Naive thymus-derived CD4-positive, alpha-beta T cell (primary cell): ENCODE measurements around the gene SMS. TPM values are rescaled to one million over a fixed set of nuclear protein-coding genes. Genes with fewer than 3 reads are reported as not detected.
"Not testable (repeated sequence)": the region's sequence is repeated elsewhere in the genome, so short reads cannot be mapped to it uniquely, and the experiment has no call there.

Experiments used
- ATAC-seq: fragments of 150-1000 bp; cut with Tn5 transposase; 2 replicates; pipeline ENCODE4 v1.10.0; 2021; ENCODE audit warnings: mild to moderate bottlenecking, moderate library complexity
- CTCF ChIA-PET: fragments of 350-600 bp; sonication (Branson Sonifier 250); formaldehyde crosslinking; loops from one replicate; lab custom pipeline; 2021; ENCODE audit warnings: antibody characterized with exemption; lab: Charles Lee
- POLR2A ChIA-PET: fragments of 350-600 bp; sonication (Branson Sonifier 250); formaldehyde crosslinking; loops from one replicate; lab custom pipeline; 2021; ENCODE audit warnings: antibody characterized with exemption, inconsistent platforms; lab: Charles Lee
- DNase-seq, 9 donors: peaks; one replicate each; pipeline versions ENCODE4 v3.0.0 to v3.0.0-alpha.2; 2020 to 2022; ENCODE audit warnings: mixed read lengths in 1 of 9
- H3K27ac ChIP-seq: one replicate; pipeline ENCODE4 v1.7.0; 2013; ENCODE audit warnings: mild to moderate bottlenecking, low read depth, low read length, moderate library complexity
- H3K27me3 ChIP-seq, 2 donors: one replicate each; pipeline ENCODE4 v1.7.0; 2013; ENCODE audit warnings: low read length in 2 of 2, mild to moderate bottlenecking in 2 of 2, moderate library complexity in 2 of 2; ENCODE audit not compliant: control insufficient read depth in 2 of 2, insufficient read depth in 2 of 2
- H3K36me3 ChIP-seq, 3 experiments: 1 replicate in 2 of 3; 2 replicates in 1 of 3; pipeline ENCODE4 v1.7.0; 2013; ENCODE audit warnings: low read length in 3 of 3, mild to moderate bottlenecking in 3 of 3, moderate library complexity in 1 of 3; ENCODE audit not compliant: insufficient read depth in 3 of 3, control insufficient read depth in 2 of 3
- H3K4me1 ChIP-seq, 2 donors: one replicate each; pipeline ENCODE4 v1.7.0; 2013; ENCODE audit warnings: low read length in 2 of 2, mild to moderate bottlenecking in 2 of 2, moderate library complexity in 1 of 2; ENCODE audit not compliant: control insufficient read depth in 2 of 2, insufficient read depth in 2 of 2
- H3K4me3 ChIP-seq: 2 replicates; pipeline ENCODE4 v1.7.0; 2013; ENCODE audit warnings: mild to moderate bottlenecking, low read length
- H3K9me3 ChIP-seq, 3 experiments: 1 replicate in 2 of 3; 2 replicates in 1 of 3; pipeline ENCODE4 v1.7.0; 2013; ENCODE audit warnings: low read length in 3 of 3; ENCODE audit not compliant: control insufficient read depth in 2 of 3
- H3K27ac Mint-ChIP-seq, 9 donors: one replicate each; pipeline ENCODE4 v1.8.0; 2020 to 2022; ENCODE audit warnings: mixed read lengths in 9 of 9, mild to moderate bottlenecking in 8 of 9, moderate library complexity in 5 of 9, inconsistent platforms in 2 of 9
- H3K27me3 Mint-ChIP-seq, 5 donors: one replicate each; pipeline ENCODE4 v1.8.0; 2021 to 2022; ENCODE audit warnings: mixed read lengths in 5 of 5, mild to moderate bottlenecking in 1 of 5
- H3K36me3 Mint-ChIP-seq, 5 donors: one replicate each; pipeline ENCODE4 v1.8.0; 2020 to 2022; ENCODE audit warnings: mixed read lengths in 5 of 5, mild to moderate bottlenecking in 3 of 5, inconsistent platforms in 1 of 5
- H3K4me1 Mint-ChIP-seq, 7 donors: one replicate each; pipeline ENCODE4 v1.8.0; 2020 to 2022; ENCODE audit warnings: mixed read lengths in 7 of 7, mild to moderate bottlenecking in 3 of 7, inconsistent platforms in 1 of 7
- H3K4me3 Mint-ChIP-seq, 10 donors: one replicate each; pipeline ENCODE4 v1.8.0; 2020 to 2022; ENCODE audit warnings: mild to moderate bottlenecking in 10 of 10, mixed read lengths in 10 of 10, moderate library complexity in 6 of 10, inconsistent platforms in 2 of 10
- H3K9me3 Mint-ChIP-seq, 11 donors: one replicate each; pipeline ENCODE4 v1.8.0; 2020 to 2022; ENCODE audit warnings: mixed read lengths in 11 of 11, mild to moderate bottlenecking in 4 of 11, inconsistent platforms in 1 of 11, moderate library complexity in 1 of 11
- intact Hi-C, 2 donors: fragments of 100-400 bp; cut with micrococcal nuclease; formaldehyde crosslinking; loops; one replicate each; pipeline ENCODE4 v1.15.1; 2023
- polyA plus RNA-seq, 2 donors: library from polyadenylated mRNA; unstranded; fragments of 300-500 nt; fragmentation: Illumina TruSeq; gene quantifications; one replicate each; pipeline ENCODE4 v1.2.3, GENCODE V29; 2021
- total RNA-seq, 6 experiments: library from RNA in 5 of 6; stranded (reverse) in 5 of 6; gene quantifications; 1 replicate in 5 of 6; 2 replicates in 1 of 6; pipeline ENCODE4 v1.2.3 and lab custom pipeline; 2021 to 2026

The SMS gene
- total and polyA plus RNA-seq, 7 experiments from 2014 or later, result 14.7 to 57.4 (median 20.4) TPM

GRCh38 chrX:21948897-21949578 is 8.5 kb downstream of the SMS start:
- H3K27ac ChIP-seq, result no peak overlapping the region
- Mint-ChIP-seq H3K36me3 (peaks cover 0 to 3% (median 0%) of the 10 kb centered on the region in 5 donors), H3K27me3 (no peaks in the 10 kb centered on the region), H3K4me3 (no peak overlapping the region), H3K4me1 (peaks cover 5 to 47% (median 27%) of the 10 kb centered on the region in 7 donors), H3K9me3 (no peaks in the 10 kb centered on the region), H3K27ac (no peak overlapping the region)
- H3K4me3 ChIP-seq, result no peak overlapping the region
- POLR2A ChIA-PET, result no interaction called here
- no peaks in the 10 kb centered on the region for H3K27me3 ChIP-seq
- intact Hi-C loops, result loop anchor here in 1 of 2 donors (10.0 kb wide), 1 partner anchor 1836 kb away; the partner anchor contains the start of gene SAT1
- H3K4me1 ChIP-seq, result peaks cover 0 to 8% of the 10 kb centered on the region in 2 donors
- CTCF ChIA-PET, result no interaction called here
- H3K9me3 ChIP-seq, result no peaks in the 10 kb centered on the region
- H3K36me3 ChIP-seq, result no peaks in the 10 kb centered on the region
- DNase-seq, result no peak
- ATAC-seq, result no peak

DNA sequence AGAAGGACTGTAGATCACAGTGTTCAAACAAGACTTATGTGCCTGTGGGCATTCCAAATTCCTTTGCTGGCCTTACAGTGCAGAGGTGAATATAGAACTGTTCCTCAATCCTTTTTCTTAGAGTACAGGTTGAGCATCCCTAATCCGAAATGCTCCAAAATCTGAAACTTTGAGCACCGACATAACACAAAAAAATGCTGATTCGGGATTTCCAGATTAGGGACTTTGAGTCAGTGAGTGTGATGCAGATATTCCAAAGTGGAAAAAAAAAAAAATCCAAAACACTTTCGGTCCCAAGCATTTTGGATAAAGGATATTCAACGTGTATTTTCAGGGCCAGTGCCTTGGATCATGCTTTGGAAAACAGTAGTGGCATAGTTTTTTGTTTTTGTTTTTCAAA is 9.2 kb downstream of the SMS start:
- Histone ChIP-seq H3K4me3 (no peak overlapping the region), H3K36me3 (no peaks in the 10 kb centered on the region), H3K27me3 (no peaks in the 10 kb centered on the region), H3K27ac (no peak overlapping the region), H3K4me1 (peaks cover 0 to 8% of the 10 kb centered on the region in 2 donors), H3K9me3 (no peaks in the 10 kb centered on the region)
- intact Hi-C loops, result loop anchor here in 1 of 2 donors (10.0 kb wide), 1 partner anchor 1835 kb away; the partner anchor contains the start of gene SAT1
- DNase-seq (no peak), ATAC-seq (no peak)
- Mint-ChIP-seq H3K27ac (no peak overlapping the region), H3K4me3 (no peak overlapping the region), H3K36me3 (peaks cover 0 to 3% (median 0%) of the 10 kb centered on the region in 5 donors), H3K27me3 (no peaks in the 10 kb centered on the region), H3K4me1 (peaks cover 5 to 45% (median 26%) of the 10 kb centered on the region in 7 donors), H3K9me3 (no peaks in the 10 kb centered on the region)
- ChIA-PET POLR2A (no interaction called here), CTCF (no interaction called here)

- CTCF ChIA-PET, DNase-seq, H3K9me3 ChIP-seq, H3K4me3 ChIP-seq, H3K4me1 ChIP-seq, H3K27ac ChIP-seq, H3K27me3 ChIP-seq, H3K36me3 Mint-ChIP-seq, H3K36me3 ChIP-seq, POLR2A ChIA-PET, intact Hi-C loops, H3K27ac Mint-ChIP-seq, H3K9me3 Mint-ChIP-seq, H3K4me3 Mint-ChIP-seq, ATAC-seq, H3K27me3 Mint-ChIP-seq: not testable (repeated sequence)
- H3K4me1 Mint-ChIP-seq, result peaks cover 5 to 48% (median 30%) of the 10 kb centered on the region in 7 donors
Measured at GRCh38 chrX:21950557-21950956, 10.0 kb downstream of the SMS start.

- intact Hi-C loops, result no loop called here
- no peaks in the 10 kb centered on the region for H3K36me3 ChIP-seq
- Mint-ChIP-seq H3K36me3 (peaks cover 0 to 7% (median 0%) of the 10 kb centered on the region in 5 donors), H3K4me1 (peaks cover 5 to 42% (median 22%) of the 10 kb centered on the region in 7 donors), H3K4me3 (no peak overlapping the region), H3K27me3 (no peaks in the 10 kb centered on the region), H3K9me3 (no peaks in the 10 kb centered on the region), H3K27ac (no peak overlapping the region)
- no peaks in the 10 kb centered on the region for H3K4me1 ChIP-seq
- no peak overlapping the region for H3K4me3 ChIP-seq
- ChIA-PET POLR2A (no interaction called here), CTCF (no interaction called here)
- no peaks in the 10 kb centered on the region for H3K27me3 ChIP-seq
- no peak for DNase-seq
- H3K27ac ChIP-seq, result no peak overlapping the region
- no peak for ATAC-seq
- no peaks in the 10 kb centered on the region for H3K9me3 ChIP-seq
Measured at GRCh38 chrX:21952624-21953023, 12.1 kb downstream of the SMS start.

DNA sequence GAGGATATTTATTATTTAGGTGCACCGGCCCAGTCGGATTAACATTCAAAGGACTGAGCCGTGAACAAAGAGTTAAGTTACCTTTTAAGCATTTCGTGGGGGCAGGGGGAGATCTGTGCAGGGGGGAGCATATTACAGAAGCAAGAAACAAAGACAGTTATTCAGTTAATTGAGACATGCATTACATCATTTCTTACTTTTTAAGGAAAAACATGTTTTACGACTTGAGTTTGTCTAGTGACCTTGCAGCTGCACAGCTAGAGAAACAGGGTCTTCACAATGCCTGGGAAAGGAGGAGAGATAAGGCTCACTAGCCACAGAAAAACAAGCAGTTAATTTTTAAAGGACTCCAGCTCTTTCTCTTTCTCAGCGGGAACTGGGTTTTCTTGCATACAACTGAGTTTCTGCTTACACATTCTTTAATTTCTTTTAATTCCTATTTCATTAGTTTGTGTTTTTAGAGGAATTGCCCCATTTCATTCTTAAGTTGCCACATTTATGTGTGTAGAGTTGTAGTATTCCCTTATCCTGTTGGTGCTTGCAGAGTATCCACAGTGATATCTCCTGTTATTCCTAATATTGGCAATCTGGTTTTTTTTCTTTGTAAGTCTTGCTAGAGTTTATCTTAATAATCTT is 12.8 kb downstream of the SMS start:
- H3K9me3 ChIP-seq, H3K27ac Mint-ChIP-seq, H3K4me3 Mint-ChIP-seq, H3K4me3 ChIP-seq, POLR2A ChIA-PET, H3K27ac ChIP-seq, H3K27me3 Mint-ChIP-seq, H3K4me1 ChIP-seq, CTCF ChIA-PET, H3K36me3 Mint-ChIP-seq, H3K36me3 ChIP-seq, H3K9me3 Mint-ChIP-seq, DNase-seq, ATAC-seq, H3K27me3 ChIP-seq, intact Hi-C loops: not testable (repeated sequence)
- peaks cover 5 to 43% (median 25%) of the 10 kb centered on the region in 7 donors for H3K4me1 Mint-ChIP-seq

- CTCF ChIA-PET, result no interaction called here
- POLR2A ChIA-PET, result no interaction called here
- DNase-seq (no peak), ATAC-seq (peak; percentile 26)
- no peaks in the 10 kb centered on the region for H3K9me3 ChIP-seq
- no peak overlapping the region for H3K4me3 Mint-ChIP-seq
- peak overlapping the region in 3 of 9 donors; percentile 0 to 15 (median 8) for H3K27ac Mint-ChIP-seq
- H3K36me3 ChIP-seq, result no peaks in the 10 kb centered on the region
- intact Hi-C loops, result no loop called here
- H3K27me3 Mint-ChIP-seq, result no peaks in the 10 kb centered on the region
- peaks cover 12 to 62% (median 41%) of the 10 kb centered on the region in 7 donors for H3K4me1 Mint-ChIP-seq
- H3K27me3 ChIP-seq, result no peaks in the 10 kb centered on the region
- H3K4me1 ChIP-seq, result no peaks in the 10 kb centered on the region
- peaks cover 0 to 7% (median 0%) of the 10 kb centered on the region in 5 donors for H3K36me3 Mint-ChIP-seq
- no peaks in the 10 kb centered on the region for H3K9me3 Mint-ChIP-seq
- H3K27ac ChIP-seq, result no peak overlapping the region
- H3K4me3 ChIP-seq, result no peak overlapping the region
Measured at GRCh38 chrX:21955403-21956189, 15.1 kb downstream of the SMS start.
